GM18526 (cell line): ENCODE data around the gene TNFRSF11A.

Experiments used
- POLR2A ChIP-seq: IDR thresholded peaks from 3 replicates; pipeline ENCODE4 v1.6.1; 2011; ENCODE audit not compliant: insufficient read length; ENCODE audit errors: extremely low read depth

TNFRSF11A gene

DNA sequence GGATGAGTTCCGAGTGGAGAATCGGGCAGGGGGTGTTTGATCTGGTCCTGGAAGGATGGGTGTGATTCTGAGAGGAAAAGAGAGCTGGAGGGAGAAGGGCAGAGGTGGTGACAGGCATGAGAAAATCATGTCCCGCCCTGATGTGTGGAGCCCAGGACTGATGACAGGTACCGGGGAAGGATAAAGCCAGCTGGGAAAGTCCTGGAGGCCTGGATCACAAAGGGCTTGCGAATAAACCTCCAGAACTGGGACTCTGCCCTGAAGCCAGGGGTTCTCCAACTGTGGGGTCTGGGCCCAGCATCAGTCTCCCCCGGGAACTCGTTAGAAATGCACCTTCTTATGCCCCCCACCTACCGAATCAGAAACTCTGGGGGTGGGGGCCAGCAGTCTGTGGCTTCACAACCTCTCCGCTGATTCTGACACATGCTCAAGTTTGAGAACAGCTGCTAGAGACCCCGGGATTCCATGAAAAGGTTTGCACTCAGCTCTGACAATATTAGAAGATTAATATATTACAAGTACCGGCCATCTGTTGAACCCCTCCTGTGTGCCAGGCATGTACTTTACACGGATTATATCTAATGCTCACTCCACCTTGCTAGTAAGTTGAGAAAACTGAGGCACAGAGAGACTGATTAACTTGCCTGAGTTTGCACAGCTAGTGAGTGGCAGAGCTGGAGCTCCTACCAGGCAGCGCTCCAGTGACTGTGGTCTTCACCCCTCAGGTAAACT lies 8.0 kb downstream of the TNFRSF11A start:
- no peak for TF ChIP-seq POLR2A

DNA sequence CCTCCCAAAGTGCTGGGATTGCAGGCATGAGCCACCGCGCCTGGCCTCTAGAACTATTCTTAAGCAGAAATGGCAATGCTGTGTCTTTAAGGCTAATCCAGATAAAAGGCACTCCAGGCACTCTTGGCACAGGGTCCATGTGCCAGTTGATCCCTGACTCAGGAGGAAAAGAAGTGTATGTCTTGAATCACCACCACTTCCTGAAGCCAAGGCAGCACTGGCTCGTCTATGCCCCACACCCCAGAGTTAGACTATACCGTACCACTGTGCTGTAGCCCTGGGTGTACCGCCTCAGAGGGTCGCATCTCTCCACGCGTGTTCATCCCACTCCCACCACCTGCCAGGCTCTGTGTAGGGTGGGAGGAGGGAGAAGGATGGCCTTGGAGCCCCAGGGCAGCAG lies 9.0 kb downstream of the TNFRSF11A start:
- no peak for TF ChIP-seq POLR2A

DNA sequence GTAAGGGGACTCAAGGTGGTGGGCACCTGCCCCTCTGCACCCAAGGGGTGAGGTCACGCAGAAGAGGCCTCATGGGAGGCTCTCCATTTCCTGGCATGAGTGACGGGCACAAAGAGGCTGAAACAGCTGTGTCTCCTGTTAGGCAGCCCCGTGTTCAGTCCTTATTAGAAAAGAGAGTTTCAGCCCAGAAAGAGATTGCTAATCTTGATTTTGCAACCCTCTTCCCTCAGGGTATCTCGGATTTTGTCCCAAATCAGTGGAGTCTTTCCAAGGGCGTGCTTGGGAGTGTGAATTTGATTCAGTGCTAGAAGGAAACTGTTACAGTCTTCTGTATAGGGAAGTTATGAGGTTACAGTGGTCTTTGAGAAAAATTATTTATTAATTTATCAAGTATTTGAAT lies 10.4 kb downstream of the TNFRSF11A start:
- no peak for TF ChIP-seq POLR2A

DNA sequence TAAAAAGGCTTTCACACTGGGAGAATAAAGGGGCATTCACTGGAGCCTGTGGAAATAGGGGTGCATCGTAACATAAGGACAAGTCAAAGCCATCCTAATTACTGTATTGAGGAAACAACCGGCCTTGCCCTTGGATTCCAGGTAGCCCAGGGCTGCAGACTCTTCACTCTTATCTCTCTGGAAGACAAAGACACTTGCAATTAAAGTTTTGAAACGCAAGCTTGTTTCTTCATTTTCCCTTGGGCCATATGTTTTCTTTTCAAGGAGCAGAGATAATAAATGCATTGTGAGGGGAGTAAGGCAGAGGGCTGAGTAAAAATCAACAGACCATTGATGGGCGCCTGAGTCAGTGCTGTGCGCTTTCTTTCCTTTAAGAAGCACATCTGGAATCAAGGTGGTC lies 11.5 kb downstream of the TNFRSF11A start:
- TF ChIP-seq POLR2A = no peak

DNA sequence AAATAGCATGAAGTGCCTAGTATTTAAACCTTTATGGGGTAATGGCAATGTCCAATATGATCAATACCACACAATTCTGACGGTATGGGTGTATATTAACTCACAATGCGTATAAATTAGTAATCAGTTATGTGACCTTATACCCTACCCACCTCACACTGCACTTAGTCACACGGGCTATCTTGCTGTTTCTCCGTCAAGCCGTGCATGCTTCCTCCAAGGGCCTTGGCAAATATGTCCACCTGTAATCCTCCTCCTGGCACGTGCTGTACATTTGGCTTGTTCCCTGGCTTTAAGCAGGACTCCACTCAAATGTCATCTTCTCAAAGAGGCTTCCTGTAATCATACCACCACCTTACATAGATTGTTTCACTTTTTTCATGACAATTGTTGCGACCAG lies 12.2 kb downstream of the TNFRSF11A start:
- TF ChIP-seq POLR2A = no peak

DNA sequence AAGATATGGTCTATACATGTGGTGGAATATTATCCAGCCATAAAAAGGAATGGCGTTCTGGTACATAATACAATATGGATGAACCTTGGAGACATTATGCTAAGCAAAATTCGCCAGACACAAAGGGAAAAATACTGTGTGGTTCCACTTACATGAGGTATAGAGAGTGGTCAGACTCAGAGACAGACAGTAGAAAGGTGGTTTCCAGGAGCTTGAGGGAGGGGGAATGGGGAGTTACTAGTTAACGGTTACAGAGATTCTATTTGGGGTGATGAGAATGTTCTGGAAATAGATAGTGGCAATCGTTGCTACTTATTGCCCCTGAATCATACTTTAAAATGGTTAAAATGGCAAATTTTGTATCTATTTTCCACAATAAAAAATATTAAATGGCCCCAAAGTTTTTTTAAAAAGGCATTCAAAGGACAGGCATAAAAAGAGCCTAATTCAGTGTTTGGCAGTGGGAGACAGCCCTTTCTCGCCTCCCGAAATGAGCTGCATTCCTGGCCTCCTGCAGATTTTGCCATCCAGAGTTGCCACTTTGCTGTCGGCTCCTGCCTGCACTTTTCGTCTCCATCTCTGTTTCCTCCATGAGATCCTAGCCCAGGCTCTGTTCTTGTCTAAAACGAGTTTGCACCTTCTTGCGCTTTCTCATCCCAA lies 13.5 kb downstream of the TNFRSF11A start:
- no peak for TF ChIP-seq POLR2A

DNA sequence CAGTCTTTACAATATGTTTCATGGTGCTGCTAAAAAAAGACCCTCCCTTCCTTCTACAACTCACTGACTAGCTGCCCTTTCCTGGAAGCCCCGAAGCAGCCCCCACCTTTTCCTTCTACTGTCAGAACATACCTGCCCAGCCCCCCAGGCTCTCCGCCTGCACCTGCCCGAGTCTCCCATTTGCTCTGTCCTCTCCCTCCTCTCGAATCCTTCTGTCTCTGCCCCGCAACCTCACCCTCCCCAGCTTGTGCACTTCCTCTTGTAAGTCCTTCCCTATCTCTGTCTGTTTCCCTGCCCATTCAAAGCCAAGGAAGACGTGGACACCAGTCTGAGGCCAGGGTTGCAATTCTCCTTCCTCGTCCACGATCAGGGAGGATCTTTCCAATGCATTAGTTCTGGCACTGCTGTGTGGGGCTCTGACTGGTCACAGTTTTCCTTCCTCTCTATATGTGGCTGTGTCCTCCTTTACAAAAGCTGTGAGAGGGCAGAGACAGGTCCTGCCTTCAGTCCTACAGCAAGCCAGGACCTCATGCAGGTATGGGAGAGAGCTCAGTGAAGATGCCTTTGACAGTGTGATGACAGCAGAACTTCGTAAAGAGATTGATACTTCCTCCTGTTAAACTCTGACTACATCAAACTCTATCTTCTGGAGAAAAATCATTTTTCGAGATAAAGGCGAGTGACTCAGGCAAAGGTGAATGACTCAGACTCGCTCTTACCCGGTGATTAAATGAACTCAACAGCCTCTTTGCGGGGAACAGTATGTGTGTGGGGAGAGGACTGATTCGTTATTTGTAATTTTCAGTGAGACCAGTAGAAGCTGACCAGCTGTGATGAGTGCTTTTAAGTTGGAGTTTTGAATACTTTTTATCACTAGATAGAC lies 14.2 kb downstream of the TNFRSF11A start:
- no peak for TF ChIP-seq POLR2A

DNA sequence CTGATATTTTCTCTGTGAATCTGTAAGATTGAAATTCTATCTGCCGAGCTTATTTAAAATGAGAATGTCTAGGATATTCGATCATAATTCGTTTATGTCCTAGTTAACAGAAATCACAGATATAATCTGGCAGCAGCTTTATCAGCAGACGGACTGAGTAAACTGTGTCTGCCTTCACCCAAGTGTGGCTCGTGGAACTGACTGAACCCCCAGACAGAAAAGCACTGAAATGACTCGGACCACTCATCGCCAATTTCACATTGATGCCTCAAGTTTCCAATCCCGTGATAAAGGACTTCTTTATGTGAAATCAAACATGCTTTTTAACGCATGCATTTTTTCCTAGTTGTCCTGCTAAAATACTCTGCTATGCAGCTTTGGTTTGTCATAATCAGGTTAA lies 15.9 kb downstream of the TNFRSF11A start:
- no peak for TF ChIP-seq POLR2A

DNA sequence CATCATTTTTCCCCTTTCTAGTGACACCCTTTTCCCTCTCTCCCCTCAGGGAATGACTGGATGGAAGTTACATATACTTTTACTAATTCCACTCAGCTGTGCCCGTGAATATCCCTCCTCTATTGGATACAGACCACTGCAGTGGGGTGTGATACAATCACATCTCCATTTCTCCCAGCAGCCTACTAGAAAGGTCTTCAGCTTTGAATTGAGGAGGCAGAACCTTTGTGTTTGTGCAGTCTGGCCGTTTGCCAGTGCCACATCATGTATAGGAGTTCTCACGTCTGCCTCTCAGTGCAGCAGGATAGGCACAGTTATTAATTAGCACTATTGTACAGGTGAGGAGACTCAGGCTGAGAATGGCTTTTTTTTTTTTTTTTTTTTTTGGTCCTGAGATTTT lies 16.4 kb downstream of the TNFRSF11A start:
- no peak for TF ChIP-seq POLR2A

DNA sequence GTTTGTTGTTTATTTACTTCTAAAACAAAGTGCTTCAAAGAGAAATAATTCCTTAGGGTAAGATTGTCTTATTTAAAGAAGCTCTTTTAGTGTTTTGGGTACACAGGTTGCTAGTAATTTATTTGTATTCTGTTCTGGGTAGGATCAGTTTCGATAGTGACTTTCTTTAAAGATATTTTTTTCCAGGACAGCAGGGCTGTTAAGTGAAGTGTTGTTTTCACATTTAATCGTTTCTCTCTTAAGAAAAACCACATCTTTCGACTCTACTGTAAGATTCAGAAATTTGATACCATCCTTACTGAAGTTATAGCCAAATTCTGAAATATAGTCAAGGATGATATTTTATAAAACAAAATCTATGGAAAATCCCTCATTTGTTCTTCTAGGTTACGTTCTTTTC lies 17.8 kb downstream of the TNFRSF11A start:
- no peak for TF ChIP-seq POLR2A

DNA sequence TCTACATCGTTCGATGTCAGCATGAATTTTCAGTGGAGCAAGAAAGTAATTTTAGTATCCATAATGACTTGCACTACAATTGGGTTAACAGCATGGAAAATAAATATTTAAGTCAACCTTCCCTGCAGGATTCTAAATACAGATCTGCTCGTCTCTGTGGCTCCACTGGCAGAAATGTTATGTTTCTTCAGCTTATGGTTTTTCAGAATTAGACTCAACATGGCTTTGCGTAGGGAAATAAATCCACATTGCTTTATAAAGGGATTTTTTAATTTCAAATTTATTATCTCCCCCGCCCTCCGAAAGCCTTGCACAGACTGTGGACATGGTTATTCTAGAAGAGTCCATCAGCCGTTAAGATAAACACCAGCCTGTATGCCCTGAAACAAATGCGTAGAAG lies 18.2 kb downstream of the TNFRSF11A start:
- TF ChIP-seq POLR2A = no peak

DNA sequence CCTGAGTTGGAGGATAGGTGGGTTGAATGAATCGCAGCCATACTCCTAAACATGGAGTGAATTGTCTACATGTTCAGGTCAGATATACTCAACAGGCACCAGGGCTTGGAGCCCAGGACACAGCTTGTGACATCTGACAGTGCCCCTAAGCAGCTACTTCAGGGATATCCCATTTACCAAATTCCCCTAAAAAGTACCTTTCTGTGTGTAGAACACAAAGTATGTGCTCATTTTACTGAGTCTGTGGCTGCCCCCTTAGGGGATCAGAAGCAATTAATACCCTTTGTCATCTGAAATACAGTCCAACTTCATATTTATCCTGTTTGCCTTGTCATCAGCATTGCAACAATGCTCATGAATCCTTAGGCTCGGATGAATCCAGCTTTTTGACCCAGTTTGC lies 20.8 kb downstream of the TNFRSF11A start:
- no peak for TF ChIP-seq POLR2A

DNA sequence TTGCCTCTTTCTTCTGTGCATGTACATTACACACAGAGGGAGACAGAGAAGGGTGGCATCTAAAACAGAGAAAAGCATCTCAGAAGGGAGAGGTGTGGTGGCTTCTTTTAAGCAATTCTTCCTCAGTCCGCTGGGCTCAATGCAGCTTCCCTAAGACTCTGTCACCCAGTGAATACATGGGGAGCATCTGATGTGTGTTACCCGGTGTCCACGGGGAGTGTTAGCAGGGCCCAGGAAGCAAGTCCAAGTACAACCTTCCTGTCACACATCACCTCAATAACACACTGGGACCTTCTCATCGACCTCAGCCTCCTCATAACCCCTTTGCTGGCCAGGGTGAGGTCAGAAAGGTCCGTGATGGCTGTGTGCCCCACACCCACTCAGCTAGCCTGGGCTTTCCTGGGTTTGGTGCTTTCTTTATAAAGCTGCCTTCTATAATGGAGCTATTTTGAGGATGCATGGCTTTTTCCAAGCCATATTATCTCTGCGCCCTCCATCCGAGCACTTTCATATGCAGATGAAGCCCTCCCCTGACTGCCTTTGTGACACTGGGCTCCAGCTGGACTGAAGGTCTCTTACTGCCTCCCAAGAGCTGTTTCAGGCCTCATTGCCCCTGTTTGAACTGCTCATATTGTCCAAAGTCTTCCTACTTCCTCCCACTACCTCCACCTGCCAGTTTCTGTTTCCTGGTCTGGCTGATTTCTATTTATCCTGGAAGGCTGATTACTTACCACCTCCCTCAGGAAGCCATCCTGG lies 21.4 kb downstream of the TNFRSF11A start:
- TF ChIP-seq POLR2A = no peak

DNA sequence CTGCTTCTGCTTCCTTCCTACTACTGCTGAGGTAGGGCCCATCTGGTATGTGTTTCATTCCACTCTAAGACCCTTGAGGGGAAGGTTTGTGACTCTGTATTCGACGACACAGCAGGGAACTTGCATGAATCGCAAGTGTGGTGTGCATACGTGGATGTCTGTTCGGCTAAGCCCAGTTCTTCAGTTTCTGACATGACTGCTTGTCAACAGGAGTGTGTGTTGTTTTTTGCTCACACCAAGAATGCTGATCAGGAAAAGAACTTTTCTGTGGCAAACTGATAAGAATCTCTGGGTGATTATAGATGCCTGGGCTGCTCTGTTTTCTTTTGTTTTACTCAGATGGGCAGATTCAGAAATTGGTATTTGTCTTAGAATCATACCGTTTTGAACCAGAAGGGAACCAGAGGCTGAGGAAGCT lies 22.0 kb downstream of the TNFRSF11A start:
- TF ChIP-seq POLR2A = no peak

DNA sequence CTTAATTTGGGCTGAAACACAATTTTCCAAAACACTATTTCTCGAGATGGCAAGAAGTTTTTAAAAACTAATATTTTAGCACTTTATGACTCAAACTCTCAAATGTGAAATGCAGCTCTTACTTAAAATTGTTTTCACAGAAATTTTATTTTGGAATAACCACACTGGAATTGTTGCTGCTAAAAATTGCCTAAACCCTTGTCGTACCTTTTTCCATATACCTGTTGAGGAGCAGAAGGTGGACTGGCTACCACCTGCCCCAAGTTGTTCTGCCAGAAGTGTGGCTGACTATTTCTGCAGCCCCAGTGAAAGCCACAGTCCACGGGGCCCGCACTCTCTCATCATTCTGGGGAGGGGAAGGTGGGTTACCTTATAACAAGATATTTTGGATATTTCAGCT lies 23.4 kb downstream of the TNFRSF11A start:
- no peak for TF ChIP-seq POLR2A
